HCT116 (cell line): Measurements from ENCODE around the gene SERINC3. TPM values are rescaled to one million over a fixed set of nuclear protein-coding genes. Genes with fewer than 3 reads are reported as not detected.

Experiments used
- ATAC-seq: fragments of 200-7000 bp; cut with Tn5 transposase; 2 replicates; pipeline ENCODE4 v1.9.1; 2020; ENCODE audit warnings: mild to moderate bottlenecking, moderate library complexity
- BruUV-seq: library from RNA; stranded (reverse); fragments of 400-500 nt; replicated peaks from 2 replicates; lab custom pipeline; 2021; lab: Mats Ljungman, UMichigan
- CTCF ChIA-PET: fragments of 300-600 bp; sonication (Branson Sonifier 250); formaldehyde crosslinking; loops from one replicate; lab custom pipeline; 2021; ENCODE audit warnings: antibody characterized with exemption; lab: Charles Lee
- POLR2A ChIA-PET: fragments of 300-600, 350-600 bp; sonication (Branson Sonifier 250); formaldehyde crosslinking; loops from one replicate; lab custom pipeline; 2021; ENCODE audit warnings: antibody characterized with exemption; lab: Charles Lee
- RAD21 ChIA-PET, 2 experiments: fragments of 300-600 bp; sonication (Branson Sonifier 250); formaldehyde crosslinking; loops; one replicate each; lab custom pipeline; 2023; ENCODE audit warnings: low total read pairs in 2 of 2; ENCODE audit not compliant: uncharacterized antibody in 2 of 2, unreplicated experiment in 2 of 2, low non-redundant PET in 1 of 2; lab: Charles Lee
- DNase-seq: peaks from one replicate; pipeline ENCODE4 v3.0.0-alpha.2; 2010; ENCODE audit warnings: low read depth, low spot score
- H2AFZ ChIP-seq: fragments of 200-600 bp; shearing (Covaris generic), sonication (generic); 2 replicates; pipeline ENCODE4 v1.6.1; 2017; ENCODE audit warnings: low read depth, mixed run types, mixed read lengths, antibody characterized with exemption, low read length; ENCODE audit not compliant: poor library complexity, severe bottlenecking
- H3K27ac ChIP-seq: 2 replicates; pipeline ENCODE4 v1.5.1; 2012; ENCODE audit warnings: low read depth, low read length
- H3K27me3 ChIP-seq: fragments of 200-600 bp; sonication (generic); 2 replicates; pipeline ENCODE4 v1.6.1; 2016; ENCODE audit warnings: mixed run types, low read length, mixed read lengths; ENCODE audit not compliant: insufficient read depth
- H3K36me3 ChIP-seq, 2 experiments: fragments of 200-500 bp in 1 of 2; fragments of 200-600 bp in 1 of 2; sonication (Bioruptor generic) in 1 of 2; sonication (generic) in 1 of 2; 2 replicates each; pipeline versions ENCODE4 v1.5.1 to v1.6.1; 2014 to 2016; ENCODE audit warnings: low read length in 2 of 2, inconsistent platforms in 1 of 2, mixed read lengths in 1 of 2, mixed run types in 1 of 2; ENCODE audit not compliant: insufficient read depth in 2 of 2, control insufficient read depth in 1 of 2
- H3K4me1 ChIP-seq, 2 experiments: fragments of 200-600 bp in 1 of 2; sonication (generic) in 1 of 2; 2 replicates each; pipeline versions ENCODE4 v1.5.1 to v1.6.1; 2012 to 2017; ENCODE audit warnings: low read length in 2 of 2, inconsistent platforms in 1 of 2, mild to moderate bottlenecking in 1 of 2, mixed read lengths in 1 of 2, mixed run types in 1 of 2, moderate library complexity in 1 of 2; ENCODE audit not compliant: insufficient read depth in 2 of 2, control insufficient read depth in 1 of 2
- H3K4me2 ChIP-seq: fragments of 200-600 bp; sonication (generic); 2 replicates; pipeline ENCODE4 v1.6.1; 2017; ENCODE audit warnings: mixed run types, low read length, mixed read lengths
- H3K4me3 ChIP-seq, 2 experiments: fragments of 200-600 bp in 1 of 2; sonication (generic) in 1 of 2; replicated peaks in 1 of 2; 2 replicates each; pipeline ENCODE4 v1.5.1; 2011 to 2016; ENCODE audit warnings: low read length in 2 of 2, control low read depth in 1 of 2, low read depth in 1 of 2, mild to moderate bottlenecking in 1 of 2, mixed read lengths in 1 of 2, mixed run types in 1 of 2
- H3K79me2 ChIP-seq: fragments of 200-600 bp; sonication (generic); 2 replicates; pipeline ENCODE4 v1.6.1; 2017; ENCODE audit warnings: mild to moderate bottlenecking, mixed run types, low read length, moderate library complexity, mixed read lengths; ENCODE audit not compliant: insufficient read depth
- H3K9ac ChIP-seq: fragments of 200-600 bp; sonication (generic); 2 replicates; pipeline ENCODE4 v1.6.1; 2016; ENCODE audit warnings: low read length, mixed read lengths
- H3K9me2 ChIP-seq: fragments of 200-600 bp; sonication (generic), shearing (Covaris generic); 2 replicates; pipeline ENCODE4 v1.6.1; 2017; ENCODE audit warnings: mixed run types, mild to moderate bottlenecking, moderate library complexity; ENCODE audit not compliant: insufficient read depth
- H3K9me3 ChIP-seq, 2 experiments: fragments of 200-500 bp in 1 of 2; fragments of 200-600 bp in 1 of 2; sonication (Bioruptor generic) in 1 of 2; sonication (generic) in 1 of 2; 2 replicates each; pipeline ENCODE4 v1.6.1; 2014 to 2017; ENCODE audit warnings: low read length in 2 of 2, mixed read lengths in 2 of 2, inconsistent platforms in 1 of 2, low read depth in 1 of 2, mild to moderate bottlenecking in 1 of 2, mixed run types in 1 of 2, moderate library complexity in 1 of 2; ENCODE audit not compliant: control insufficient read depth in 1 of 2, insufficient read depth in 1 of 2
- H4K20me1 ChIP-seq: fragments of 200-600 bp; sonication (generic), shearing (Covaris generic); 2 replicates; pipeline ENCODE4 v1.6.1; 2017; ENCODE audit warnings: mixed run types, mild to moderate bottlenecking, moderate library complexity; ENCODE audit not compliant: insufficient read depth
- CBX3 ChIP-seq: IDR thresholded peaks from 2 replicates; pipeline ENCODE4 v1.6.1; 2012; ENCODE audit warnings: low read depth
- EGR1 ChIP-seq: IDR thresholded peaks from 2 replicates; pipeline ENCODE4 v1.6.1; 2012; ENCODE audit warnings: low read depth
- EZH2 ChIP-seq: fragments of 200-600 bp; sonication (generic); IDR thresholded peaks from 2 replicates; pipeline ENCODE4 v1.6.1; 2017; ENCODE audit warnings: antibody characterized with exemption, mixed run types
- FOSL1 ChIP-seq: IDR thresholded peaks from 2 replicates; pipeline ENCODE4 v1.6.1; 2012; ENCODE audit warnings: low read depth
- RAD21 ChIP-seq: IDR thresholded peaks from 2 replicates; pipeline ENCODE4 v1.6.1; 2012; ENCODE audit warnings: low read depth, mild to moderate bottlenecking
- SIN3A ChIP-seq: IDR thresholded peaks from 2 replicates; pipeline ENCODE4 v1.6.1; 2012; ENCODE audit warnings: low read depth
- SP1 ChIP-seq: IDR thresholded peaks from 2 replicates; pipeline ENCODE4 v1.6.1; 2012; ENCODE audit warnings: low read depth
- SRF ChIP-seq: IDR thresholded peaks from 2 replicates; pipeline ENCODE4 v1.6.1; 2012; ENCODE audit warnings: low read depth
- TCF7L2 ChIP-seq: IDR thresholded peaks from 2 replicates; pipeline ENCODE4 v1.7.0; 2011; ENCODE audit warnings: borderline replicate concordance, inconsistent platforms; ENCODE audit not compliant: insufficient read depth, insufficient read length; ENCODE audit errors: extremely low read depth
- YY1 ChIP-seq: IDR thresholded peaks from 2 replicates; pipeline ENCODE4 v1.6.1; 2011; ENCODE audit warnings: low read length, low read depth, moderate library complexity, mild to moderate bottlenecking; ENCODE audit not compliant: insufficient replicate concordance; ENCODE audit errors: extremely low read depth
- ZFX ChIP-seq: fragments of 450-650 bp; IDR thresholded peaks from 2 replicates; pipeline ENCODE4 v1.6.1; 2017
- ZNF274 ChIP-seq: fragments of 200-500 bp; sonication (Bioruptor generic); IDR thresholded peaks from 2 replicates; pipeline ENCODE4 v1.6.1; 2014; ENCODE audit warnings: mild to moderate bottlenecking, low read depth, low read length, inconsistent platforms
- intact Hi-C: fragments of 100-400 bp; cut with micrococcal nuclease; formaldehyde crosslinking; loops from 2 replicates; pipeline ENCODE4 v1.10.0; 2022
- total RNA-seq: library from RNA; stranded (reverse); gene quantifications from one replicate; pipeline ENCODE4 v1.2.1, GENCODE V29; 2021; ENCODE audit not compliant: unreplicated experiment
- TF ChIP-seq, protein P1 (sequence below): IDR thresholded peaks from 2 replicates; pipeline ENCODE4 v1.6.1; 2012; ENCODE audit warnings: low read depth
- TF ChIP-seq, protein P2 (sequence below), 3 experiments: fragments of 200-600 bp in 1 of 3; sonication (generic) in 1 of 3; IDR thresholded peaks in 2 of 3; conservative IDR thresholded peaks in 1 of 3; 2 replicates each; pipeline ENCODE4 v1.5.1; 2012 to 2017; ENCODE audit warnings: low read depth in 2 of 3, low read length in 2 of 3, antibody characterized with exemption in 1 of 3, borderline replicate concordance in 1 of 3, control low read depth in 1 of 3, mild to moderate bottlenecking in 1 of 3, mixed read lengths in 1 of 3, mixed run types in 1 of 3, moderate library complexity in 1 of 3; ENCODE audit not compliant: insufficient read depth in 1 of 3
- TF ChIP-seq, protein P3 (sequence below): IDR thresholded peaks from 2 replicates; pipeline ENCODE4 v1.6.1; 2012
- TF ChIP-seq, protein P4 (sequence below): IDR thresholded peaks from 2 replicates; pipeline ENCODE4 v1.6.1; 2012

The SERINC3 gene
- total RNA-seq, 1 experiment from 2014 or later: 56.8 TPM

DNA sequence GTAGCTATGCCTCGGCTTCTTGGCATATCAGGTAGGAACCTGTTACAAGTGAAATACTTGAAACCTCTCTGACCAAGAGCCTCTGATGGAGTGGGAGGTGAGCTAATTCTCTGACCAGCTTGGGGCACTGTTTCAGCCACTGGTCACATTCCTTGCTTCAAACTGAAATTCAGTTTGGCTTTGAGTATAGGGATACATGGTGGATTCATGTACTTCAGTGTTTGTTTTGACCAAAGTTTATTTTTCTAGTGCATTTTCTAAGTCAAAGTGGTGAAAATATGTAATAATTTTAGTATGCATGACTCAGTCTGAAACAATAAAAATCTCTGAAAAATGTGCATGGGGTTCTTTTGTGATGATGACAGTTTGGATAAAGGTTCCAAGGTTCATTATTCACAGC, 27.6 kb downstream of the SERINC3 start:
- H4K20me1 ChIP-seq: no peaks in the 10 kb centered on the region
- no peak for DNase-seq
- no peak overlapping the region for H3K4me2 ChIP-seq
- H3K9me2 ChIP-seq: no peaks in the 10 kb centered on the region
- no peak overlapping the region for H3K9ac ChIP-seq
- H2AFZ ChIP-seq: no peak overlapping the region
- peaks cover 0 to 39% of the 10 kb centered on the region in 2 experiments; a peak in 3 of 4 replicates for H3K4me1 ChIP-seq
- no peak overlapping the region for H3K27ac ChIP-seq
- no TSS peak for BruUV-seq
- H3K9me3 ChIP-seq: no peaks in the 10 kb centered on the region
- TF ChIP-seq, protein P1, sequence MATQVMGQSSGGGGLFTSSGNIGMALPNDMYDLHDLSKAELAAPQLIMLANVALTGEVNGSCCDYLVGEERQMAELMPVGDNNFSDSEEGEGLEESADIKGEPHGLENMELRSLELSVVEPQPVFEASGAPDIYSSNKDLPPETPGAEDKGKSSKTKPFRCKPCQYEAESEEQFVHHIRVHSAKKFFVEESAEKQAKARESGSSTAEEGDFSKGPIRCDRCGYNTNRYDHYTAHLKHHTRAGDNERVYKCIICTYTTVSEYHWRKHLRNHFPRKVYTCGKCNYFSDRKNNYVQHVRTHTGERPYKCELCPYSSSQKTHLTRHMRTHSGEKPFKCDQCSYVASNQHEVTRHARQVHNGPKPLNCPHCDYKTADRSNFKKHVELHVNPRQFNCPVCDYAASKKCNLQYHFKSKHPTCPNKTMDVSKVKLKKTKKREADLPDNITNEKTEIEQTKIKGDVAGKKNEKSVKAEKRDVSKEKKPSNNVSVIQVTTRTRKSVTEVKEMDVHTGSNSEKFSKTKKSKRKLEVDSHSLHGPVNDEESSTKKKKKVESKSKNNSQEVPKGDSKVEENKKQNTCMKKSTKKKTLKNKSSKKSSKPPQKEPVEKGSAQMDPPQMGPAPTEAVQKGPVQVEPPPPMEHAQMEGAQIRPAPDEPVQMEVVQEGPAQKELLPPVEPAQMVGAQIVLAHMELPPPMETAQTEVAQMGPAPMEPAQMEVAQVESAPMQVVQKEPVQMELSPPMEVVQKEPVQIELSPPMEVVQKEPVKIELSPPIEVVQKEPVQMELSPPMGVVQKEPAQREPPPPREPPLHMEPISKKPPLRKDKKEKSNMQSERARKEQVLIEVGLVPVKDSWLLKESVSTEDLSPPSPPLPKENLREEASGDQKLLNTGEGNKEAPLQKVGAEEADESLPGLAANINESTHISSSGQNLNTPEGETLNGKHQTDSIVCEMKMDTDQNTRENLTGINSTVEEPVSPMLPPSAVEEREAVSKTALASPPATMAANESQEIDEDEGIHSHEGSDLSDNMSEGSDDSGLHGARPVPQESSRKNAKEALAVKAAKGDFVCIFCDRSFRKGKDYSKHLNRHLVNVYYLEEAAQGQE: no peak
- TF ChIP-seq SIN3A (no peak), ZNF274 (no peak), RAD21 (no peak), FOSL1 (no peak), SP1 (no peak), CBX3 (no peak), SRF (no peak), YY1 (no peak), ZFX (no peak), EGR1 (no peak), EZH2 (no peak), TCF7L2 (no peak)
- TF ChIP-seq, protein P2, sequence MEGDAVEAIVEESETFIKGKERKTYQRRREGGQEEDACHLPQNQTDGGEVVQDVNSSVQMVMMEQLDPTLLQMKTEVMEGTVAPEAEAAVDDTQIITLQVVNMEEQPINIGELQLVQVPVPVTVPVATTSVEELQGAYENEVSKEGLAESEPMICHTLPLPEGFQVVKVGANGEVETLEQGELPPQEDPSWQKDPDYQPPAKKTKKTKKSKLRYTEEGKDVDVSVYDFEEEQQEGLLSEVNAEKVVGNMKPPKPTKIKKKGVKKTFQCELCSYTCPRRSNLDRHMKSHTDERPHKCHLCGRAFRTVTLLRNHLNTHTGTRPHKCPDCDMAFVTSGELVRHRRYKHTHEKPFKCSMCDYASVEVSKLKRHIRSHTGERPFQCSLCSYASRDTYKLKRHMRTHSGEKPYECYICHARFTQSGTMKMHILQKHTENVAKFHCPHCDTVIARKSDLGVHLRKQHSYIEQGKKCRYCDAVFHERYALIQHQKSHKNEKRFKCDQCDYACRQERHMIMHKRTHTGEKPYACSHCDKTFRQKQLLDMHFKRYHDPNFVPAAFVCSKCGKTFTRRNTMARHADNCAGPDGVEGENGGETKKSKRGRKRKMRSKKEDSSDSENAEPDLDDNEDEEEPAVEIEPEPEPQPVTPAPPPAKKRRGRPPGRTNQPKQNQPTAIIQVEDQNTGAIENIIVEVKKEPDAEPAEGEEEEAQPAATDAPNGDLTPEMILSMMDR (IDR thresholded peaks at IDR 0.05 in 2 of 3, conservative IDR thresholded peaks at IDR 0.05 in 1 of 3; ENCODE audit: borderline replicate concordance in 1 of 3, insufficient read depth in 1 of 3, low read depth in 2 of 3, low read length in 2 of 3): no peak
- TF ChIP-seq, protein P3, sequence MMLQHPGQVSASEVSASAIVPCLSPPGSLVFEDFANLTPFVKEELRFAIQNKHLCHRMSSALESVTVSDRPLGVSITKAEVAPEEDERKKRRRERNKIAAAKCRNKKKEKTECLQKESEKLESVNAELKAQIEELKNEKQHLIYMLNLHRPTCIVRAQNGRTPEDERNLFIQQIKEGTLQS: no peak
- TF ChIP-seq, protein P4, sequence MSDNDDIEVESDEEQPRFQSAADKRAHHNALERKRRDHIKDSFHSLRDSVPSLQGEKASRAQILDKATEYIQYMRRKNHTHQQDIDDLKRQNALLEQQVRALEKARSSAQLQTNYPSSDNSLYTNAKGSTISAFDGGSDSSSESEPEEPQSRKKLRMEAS: no peak
- H3K27me3 ChIP-seq: no peaks in the 10 kb centered on the region
- H3K4me3 ChIP-seq: no peak overlapping the region
- CTCF ChIA-PET: no interaction called here
- POLR2A ChIA-PET: no interaction called here
- H3K79me2 ChIP-seq: no peaks in the 10 kb centered on the region
- intact Hi-C loops: no loop called here
- RAD21 ChIA-PET: no interaction called here
- no peak for ATAC-seq
- peaks cover 11 to 18% of the 10 kb centered on the region in 2 experiments; a peak in 3 of 4 replicates for H3K36me3 ChIP-seq
